Endothelial cell of umbilical vein (primary cell): ENCODE measurements around the gene LDLRAD4. TPM values are rescaled to one million over a fixed set of nuclear protein-coding genes. Genes with fewer than 3 reads are reported as not detected.

Experiments used
- BruUV-seq: library from RNA; stranded (reverse); fragments of 400-500 nt; replicated peaks from 2 replicates; lab custom pipeline; 2021; lab: Mats Ljungman, UMichigan
- CTCF ChIA-PET: fragments of 300-600, 350-600 bp; sonication (Branson Sonifier 250); formaldehyde crosslinking; loops from one replicate; lab custom pipeline; 2021; ENCODE audit warnings: antibody characterized with exemption, inconsistent platforms; lab: Charles Lee
- POLR2A ChIA-PET: fragments of 300-600, 350-600 bp; sonication (Branson Sonifier 250); formaldehyde crosslinking; loops from one replicate; lab custom pipeline; 2021; ENCODE audit warnings: antibody characterized with exemption, inconsistent platforms; lab: Charles Lee
- DNase-seq: peaks from one replicate; pipeline ENCODE4 v3.0.0-alpha.2; 2011; ENCODE audit warnings: low read depth, low spot score
- FAIRE-seq: peaks from 2 replicates; lab custom pipeline; 2011; peaks lifted over from hg19 to GRCh38; lab: Jason Lieb, UNC
- H2AFZ ChIP-seq: 2 replicates; pipeline ENCODE4 v1.6.0; 2012; ENCODE audit warnings: low read depth, low read length, control low read depth, inconsistent platforms
- H3K27ac ChIP-seq: 2 replicates; pipeline ENCODE4 v1.5.1; 2011; ENCODE audit warnings: low read depth, mild to moderate bottlenecking, control low read depth, low read length, moderate library complexity; ENCODE audit not compliant: insufficient read depth
- H3K27me3 ChIP-seq, 2 experiments: 2 replicates each; pipeline versions ENCODE4 v1.6.0 to v1.6.1; 2011; ENCODE audit warnings: low read length in 2 of 2, mixed read lengths in 1 of 2; ENCODE audit not compliant: control insufficient read depth in 2 of 2, insufficient read depth in 2 of 2
- H3K36me3 ChIP-seq, 2 experiments: 2 replicates in 1 of 2; 3 replicates in 1 of 2; pipeline ENCODE4 v1.5.1; 2011; ENCODE audit warnings: low read length in 2 of 2, mild to moderate bottlenecking in 1 of 2, moderate library complexity in 1 of 2; ENCODE audit not compliant: control insufficient read depth in 2 of 2, insufficient read depth in 2 of 2; ENCODE audit errors: extremely low read depth in 1 of 2
- H3K4me1 ChIP-seq: 3 replicates; pipeline ENCODE4 v1.5.1; 2011; ENCODE audit warnings: mild to moderate bottlenecking, low read length; ENCODE audit not compliant: control insufficient read depth, insufficient read depth; ENCODE audit errors: extremely low read depth
- H3K4me2 ChIP-seq: 2 replicates; pipeline ENCODE4 v1.6.1; 2011; ENCODE audit warnings: low read length, control low read depth, mixed read lengths; ENCODE audit not compliant: insufficient read depth
- H3K4me3 ChIP-seq, 3 experiments: fragments of 200-600 bp in 1 of 3; sonication (generic), shearing (Covaris generic) in 1 of 3; replicated peaks in 1 of 3; 2 replicates each; pipeline ENCODE4 v1.5.1; 2011 to 2016; ENCODE audit warnings: control low read depth in 3 of 3, low read length in 3 of 3, mild to moderate bottlenecking in 2 of 3, inconsistent platforms in 1 of 3, low read depth in 1 of 3, moderate library complexity in 1 of 3; ENCODE audit not compliant: insufficient read depth in 1 of 3
- H3K79me2 ChIP-seq: 2 replicates; pipeline ENCODE4 v1.6.0; 2012; ENCODE audit warnings: low read length, inconsistent platforms; ENCODE audit not compliant: control insufficient read depth, insufficient read depth
- H3K9ac ChIP-seq: replicated peaks from 2 replicates; pipeline ENCODE3; 2011; ENCODE audit warnings: low read length, control low read depth; ENCODE audit not compliant: insufficient read depth; ENCODE audit errors: extremely low read depth
- H3K9me1 ChIP-seq: replicated peaks from 3 replicates; pipeline ENCODE4 v1.6.0; 2011; ENCODE audit warnings: mild to moderate bottlenecking, low read length; ENCODE audit not compliant: control insufficient read depth, insufficient read depth; ENCODE audit errors: extremely low read depth
- H3K9me3 ChIP-seq: replicated peaks from 2 replicates; pipeline ENCODE4 v1.5.1; 2012; ENCODE audit warnings: low read length, inconsistent platforms; ENCODE audit not compliant: control insufficient read depth, insufficient read depth
- H4K20me1 ChIP-seq: replicated peaks from 2 replicates; pipeline ENCODE3; 2011; ENCODE audit warnings: mild to moderate bottlenecking, low read length; ENCODE audit not compliant: control insufficient read depth, insufficient read depth; ENCODE audit errors: extremely low read depth
- CTCF ChIP-seq, 2 donors: IDR thresholded peaks; 1 replicate in 1 of 2; 2 replicates in 1 of 2; pipeline ENCODE4 v1.5.1; 2011; ENCODE audit warnings: low read length in 2 of 2, mild to moderate bottlenecking in 2 of 2, moderate library complexity in 2 of 2, control low read depth in 1 of 2, inconsistent platforms in 1 of 2, low read depth in 1 of 2; ENCODE audit not compliant: insufficient read depth in 1 of 2; ENCODE audit errors: extremely low read depth in 1 of 2
- EZH2 ChIP-seq: IDR thresholded peaks from 2 replicates; pipeline ENCODE4 v1.6.1; 2012; ENCODE audit warnings: borderline replicate concordance, low read depth, mild to moderate bottlenecking, moderate library complexity, low read length, inconsistent platforms; ENCODE audit not compliant: severe bottlenecking
- FOS ChIP-seq: IDR thresholded peaks from 2 replicates; pipeline ENCODE4 v1.6.1; 2011; ENCODE audit warnings: mild to moderate bottlenecking, low read length, moderate library complexity, borderline replicate concordance; ENCODE audit not compliant: insufficient read depth
- GATA2 ChIP-seq: IDR thresholded peaks from 2 replicates; pipeline ENCODE4 v1.7.0; 2011; ENCODE audit warnings: low read depth, mild to moderate bottlenecking, moderate library complexity, mixed read lengths, low read length; ENCODE audit not compliant: insufficient read length, insufficient read depth
- JUN ChIP-seq: IDR thresholded peaks from 2 replicates; pipeline ENCODE4 v1.6.1; 2011; ENCODE audit warnings: borderline replicate concordance, low read depth; ENCODE audit not compliant: insufficient read length, insufficient read depth
- MAX ChIP-seq: IDR thresholded peaks from 2 replicates; pipeline ENCODE4 v1.6.1; 2011; ENCODE audit not compliant: insufficient read depth, insufficient read length
- MYC ChIP-seq: IDR thresholded peaks from one replicate; pipeline ENCODE4 v1.6.1; 2011; ENCODE audit warnings: mild to moderate bottlenecking, low read depth, low read length
- POLR2A ChIP-seq: IDR thresholded peaks from 2 replicates; pipeline ENCODE4 v1.6.1; 2012; ENCODE audit warnings: low read depth, mild to moderate bottlenecking, control low read depth, low read length
- POLR2AphosphoS5 ChIP-seq: IDR thresholded peaks from 2 replicates; pipeline ENCODE4 v1.6.1; 2012; ENCODE audit warnings: low read depth, mild to moderate bottlenecking, control low read depth, low read length, moderate library complexity; ENCODE audit not compliant: insufficient read depth
- dilution Hi-C: fragments of 300-500 bp; cut with MboI; formaldehyde crosslinking; loops from one replicate; pipeline ENCODE4 v1.15.0; 2019; ENCODE audit warnings: low sequenced_read_pairs; ENCODE audit not compliant: extremely low pct_ligation_motif_present
- intact Hi-C: fragments of 100-400 bp; cut with micrococcal nuclease; formaldehyde crosslinking; loops from one replicate; pipeline ENCODE4 v1.10.0; 2022
- polyA plus RNA-seq, 4 experiments: library from polyadenylated mRNA; depleted of rRNA in 3 of 4; stranded (reverse) in 3 of 4; unstranded in 1 of 4; fragments of >200 nt; gene quantifications; 2 replicates each; pipeline versions ENCODE4 v1.2.1 to v1.2.3, GENCODE V29; 2011 to 2012; ENCODE audit warnings: missing spikeins in 1 of 4
- total RNA-seq: library from RNA; stranded (reverse); gene quantifications from 2 replicates; pipeline ENCODE4 v1.2.3, GENCODE V29; 2021

The LDLRAD4 gene
- total and polyA plus RNA-seq, 2 donors (not counting 3 experiments of a cell fraction or from before 2014, with no cell fraction given) = 5.2 to 6.5 TPM

GRCh38 chr18:13503836-13504235, 285.3 kb downstream of the LDLRAD4 start:
- no peak overlapping the region for H3K27ac ChIP-seq
- ChIA-PET POLR2A (no interaction called here), CTCF (interaction anchor here (1.1 kb wide), 1 partner anchor 9 kb away, joined by 3 read pairs; no protein-coding TSS in a partner anchor)
- peaks cover 23% of the 10 kb centered on the region for H3K4me1 ChIP-seq
- intact Hi-C loops = no loop called here
- FAIRE-seq = no peak
- no peaks in the 10 kb centered on the region for H3K9me1 ChIP-seq
- H3K4me3 ChIP-seq = no peak overlapping the region
- dilution Hi-C loops = no loop called here
- H4K20me1 ChIP-seq = no peaks in the 10 kb centered on the region
- peaks cover 0 to 2% of the 10 kb centered on the region in 2 experiments for H3K27me3 ChIP-seq
- no peak overlapping the region for H2AFZ ChIP-seq
- H3K79me2 ChIP-seq = no peaks in the 10 kb centered on the region
- no peak overlapping the region for H3K9ac ChIP-seq
- TF ChIP-seq JUN (no peak), POLR2A (no peak), POLR2AphosphoS5 (no peak), MAX (no peak), GATA2 (no peak), CTCF (IDR thresholded peaks at IDR 0.05; ENCODE audit: extremely low read depth in 1 of 2, insufficient read depth in 1 of 2, low read depth in 1 of 2, low read length in 2 of 2) (no peak), EZH2 (no peak), FOS (no peak), MYC (no peak)
- H3K36me3 ChIP-seq = no peaks in the 10 kb centered on the region
- no peak for DNase-seq
- H3K4me2 ChIP-seq = no peak overlapping the region
- BruUV-seq = no TSS peak
- no peaks in the 10 kb centered on the region for H3K9me3 ChIP-seq
